ENCODE results near the gene UBE2I.

Gene UBE2I

GRCh38 chr16:1375741-1376410, 66.4 kb downstream of the UBE2I start:
- Histone ChIP-seq H3K36me3 (ENCODE audit: insufficient read depth, low read length) (peaks cover 11% of the 10 kb centered on the region), H3K9ac (ENCODE audit: low read length) (no peak overlapping the region), H3F3A (ENCODE audit: insufficient read depth, low read length) (no peaks in the 10 kb centered on the region), H2AFZ (ENCODE audit: low read length) (no peak overlapping the region), H3K4me3 (ENCODE audit: low read depth, low read length, poor library complexity, severe bottlenecking) (no peak overlapping the region), H3K4me2 (ENCODE audit: low read length) (no peak overlapping the region), H3K9me2 (ENCODE audit: low read depth, low read length) (no peaks in the 10 kb centered on the region), H3K4me1 (ENCODE audit: insufficient read depth, low read length, severe bottlenecking) (peaks cover 23% of the 10 kb centered on the region), H3K79me2 (ENCODE audit: insufficient read depth, low read length) (peaks cover 9% of the 10 kb centered on the region), H4K20me1 (ENCODE audit: insufficient read depth, low read length) (no peaks in the 10 kb centered on the region), H3K27me3 (ENCODE audit: insufficient read depth, low read length) (no peaks in the 10 kb centered on the region), H3K9me3 (ENCODE audit: low read length) (no peaks in the 10 kb centered on the region), H3K27ac (ENCODE audit: low read depth, low read length, poor library complexity, severe bottlenecking) (no peak overlapping the region)
- TF ChIP-seq EZH2 (IDR thresholded peaks at IDR 0.05; ENCODE audit: borderline replicate concordance, low read length) (no peak), CTCF (IDR thresholded peaks at IDR 0.05; ENCODE audit: low read length) (no peak)

Data from OCI-LY1 (cell line).